ENCODE results near the gene HCFC1.

Gene HCFC1

GRCh38 chrX:153971450-153972367 is at the start of gene HCFC1:
Gene HCFC1, minus strand, starts transcription at chrX:153971818. Its CDS starts 978 bp downstream, at chrX:153970840.
- H3K4me3 ChIP-seq (ENCODE audit: low read length): peak within 1 kb of the TSS; percentile 89
- no peak for TF ChIP-seq CTCF (conservative IDR thresholded peaks at IDR 0.05; ENCODE audit: low read length)
- peak; percentile 86 for DNase-seq (ENCODE audit: low read depth)

GRCh38 chrX:154021131-154021611 is 49.6 kb upstream of the HCFC1 start:
- DNase-seq (ENCODE audit: low read depth): peak; percentile 62
- no peak overlapping the region for H3K4me3 ChIP-seq (ENCODE audit: low read length)

GRCh38 chrX:154020536-154021115 is 49.0 kb upstream of the HCFC1 start:
- no peak for TF ChIP-seq CTCF (conservative IDR thresholded peaks at IDR 0.05; ENCODE audit: low read length)
- peak overlapping the region; percentile 56 for H3K4me3 ChIP-seq (ENCODE audit: low read length)
- peak; percentile 38 for DNase-seq (ENCODE audit: low read depth)

More at GRCh38 chrX:154021131-154021611, 49.6 kb upstream of the HCFC1 start:
- TF ChIP-seq CTCF (conservative IDR thresholded peaks at IDR 0.05; ENCODE audit: low read length): peak; percentile 8; the same call in 1 of the 2 replicates

- peak within 1 kb of the TSS; percentile 62 for H3K4me3 ChIP-seq (ENCODE audit: low read length)
- TF ChIP-seq CTCF (conservative IDR thresholded peaks at IDR 0.05; ENCODE audit: low read length): no peak
- DNase-seq (ENCODE audit: low read depth): peak; percentile 51
Observed at GRCh38 chrX:154019633-154020528, 48.3 kb upstream of the HCFC1 start, which contains the start of gene IRAK1. Gene IRAK1, minus strand, starts transcription at chrX:154019902. Its CDS starts 90 bp downstream, at chrX:154019812.

GRCh38 chrX:154019061-154019621 is 47.5 kb upstream of the HCFC1 start:
- TF ChIP-seq CTCF (conservative IDR thresholded peaks at IDR 0.05; ENCODE audit: low read length): no peak
- no peak for DNase-seq (ENCODE audit: low read depth)
- peak overlapping the region; percentile 62 for H3K4me3 ChIP-seq (ENCODE audit: low read length)

- H3K4me3 ChIP-seq (ENCODE audit: low read length): peak overlapping the region; percentile 62
- TF ChIP-seq CTCF (conservative IDR thresholded peaks at IDR 0.05; ENCODE audit: low read length): no peak
- no peak for DNase-seq (ENCODE audit: low read depth)
Observed at GRCh38 chrX:154018518-154019060, 47.0 kb upstream of the HCFC1 start.
